ENCODE measurements around the gene OR10A3. TPM values are rescaled to one million over a fixed set of nuclear protein-coding genes. Genes with fewer than 3 reads are reported as not detected.

OR10A3 gene
- total and polyA plus RNA-seq, 2 experiments from 2014 or later, result 0.14 to 0.52 TPM

GRCh38 chr11:7969756-7970646, 28.5 kb upstream of the OR10A3 start:
- H3K79me2 ChIP-seq (replicated peaks; ENCODE audit: insufficient read depth), result peaks cover 17% of the 10 kb centered on the region
- Mint-ChIP-seq H3K27me3 (ENCODE audit: insufficient read depth, low read depth, poor library complexity) (peaks cover 6% of the 10 kb centered on the region), H3K27ac (peak overlapping the region; percentile 87), H3K4me1 (peaks cover 40% of the 10 kb centered on the region), H3K4me3 (peak overlapping the region; percentile 42), H3K36me3 (ENCODE audit: low read depth) (peaks cover 4% of the 10 kb centered on the region; the same call in 1 of the 3 replicates), H3K9me3 (no peaks in the 10 kb centered on the region)
- H3K27ac ChIP-seq (ENCODE audit: low read depth), result peak overlapping the region; percentile 92
- H3K36me3 ChIP-seq (ENCODE audit: insufficient read depth), result no peaks in the 10 kb centered on the region
- peak overlapping the region; percentile 77 for H3K4me2 ChIP-seq
- no peaks in the 10 kb centered on the region for H3K27me3 ChIP-seq (ENCODE audit: insufficient read depth)
- H2AFZ ChIP-seq, result no peak overlapping the region
- DNase-seq (ENCODE audit: low spot score), result peak; percentile 64
- H4K20me1 ChIP-seq (replicated peaks; ENCODE audit: insufficient read depth), result no peaks in the 10 kb centered on the region
- ATAC-seq, result peak; percentile 85
- H3K9me2 ChIP-seq (ENCODE audit: insufficient read depth), result peaks cover 8% of the 10 kb centered on the region
- H3F3A ChIP-seq (replicated peaks; ENCODE audit: low read depth), result 0 out of 2 replicates have a peak, but pooled peaks cover 3% of the 10 kb centered on the region
- TF ChIP-seq, protein P1, sequence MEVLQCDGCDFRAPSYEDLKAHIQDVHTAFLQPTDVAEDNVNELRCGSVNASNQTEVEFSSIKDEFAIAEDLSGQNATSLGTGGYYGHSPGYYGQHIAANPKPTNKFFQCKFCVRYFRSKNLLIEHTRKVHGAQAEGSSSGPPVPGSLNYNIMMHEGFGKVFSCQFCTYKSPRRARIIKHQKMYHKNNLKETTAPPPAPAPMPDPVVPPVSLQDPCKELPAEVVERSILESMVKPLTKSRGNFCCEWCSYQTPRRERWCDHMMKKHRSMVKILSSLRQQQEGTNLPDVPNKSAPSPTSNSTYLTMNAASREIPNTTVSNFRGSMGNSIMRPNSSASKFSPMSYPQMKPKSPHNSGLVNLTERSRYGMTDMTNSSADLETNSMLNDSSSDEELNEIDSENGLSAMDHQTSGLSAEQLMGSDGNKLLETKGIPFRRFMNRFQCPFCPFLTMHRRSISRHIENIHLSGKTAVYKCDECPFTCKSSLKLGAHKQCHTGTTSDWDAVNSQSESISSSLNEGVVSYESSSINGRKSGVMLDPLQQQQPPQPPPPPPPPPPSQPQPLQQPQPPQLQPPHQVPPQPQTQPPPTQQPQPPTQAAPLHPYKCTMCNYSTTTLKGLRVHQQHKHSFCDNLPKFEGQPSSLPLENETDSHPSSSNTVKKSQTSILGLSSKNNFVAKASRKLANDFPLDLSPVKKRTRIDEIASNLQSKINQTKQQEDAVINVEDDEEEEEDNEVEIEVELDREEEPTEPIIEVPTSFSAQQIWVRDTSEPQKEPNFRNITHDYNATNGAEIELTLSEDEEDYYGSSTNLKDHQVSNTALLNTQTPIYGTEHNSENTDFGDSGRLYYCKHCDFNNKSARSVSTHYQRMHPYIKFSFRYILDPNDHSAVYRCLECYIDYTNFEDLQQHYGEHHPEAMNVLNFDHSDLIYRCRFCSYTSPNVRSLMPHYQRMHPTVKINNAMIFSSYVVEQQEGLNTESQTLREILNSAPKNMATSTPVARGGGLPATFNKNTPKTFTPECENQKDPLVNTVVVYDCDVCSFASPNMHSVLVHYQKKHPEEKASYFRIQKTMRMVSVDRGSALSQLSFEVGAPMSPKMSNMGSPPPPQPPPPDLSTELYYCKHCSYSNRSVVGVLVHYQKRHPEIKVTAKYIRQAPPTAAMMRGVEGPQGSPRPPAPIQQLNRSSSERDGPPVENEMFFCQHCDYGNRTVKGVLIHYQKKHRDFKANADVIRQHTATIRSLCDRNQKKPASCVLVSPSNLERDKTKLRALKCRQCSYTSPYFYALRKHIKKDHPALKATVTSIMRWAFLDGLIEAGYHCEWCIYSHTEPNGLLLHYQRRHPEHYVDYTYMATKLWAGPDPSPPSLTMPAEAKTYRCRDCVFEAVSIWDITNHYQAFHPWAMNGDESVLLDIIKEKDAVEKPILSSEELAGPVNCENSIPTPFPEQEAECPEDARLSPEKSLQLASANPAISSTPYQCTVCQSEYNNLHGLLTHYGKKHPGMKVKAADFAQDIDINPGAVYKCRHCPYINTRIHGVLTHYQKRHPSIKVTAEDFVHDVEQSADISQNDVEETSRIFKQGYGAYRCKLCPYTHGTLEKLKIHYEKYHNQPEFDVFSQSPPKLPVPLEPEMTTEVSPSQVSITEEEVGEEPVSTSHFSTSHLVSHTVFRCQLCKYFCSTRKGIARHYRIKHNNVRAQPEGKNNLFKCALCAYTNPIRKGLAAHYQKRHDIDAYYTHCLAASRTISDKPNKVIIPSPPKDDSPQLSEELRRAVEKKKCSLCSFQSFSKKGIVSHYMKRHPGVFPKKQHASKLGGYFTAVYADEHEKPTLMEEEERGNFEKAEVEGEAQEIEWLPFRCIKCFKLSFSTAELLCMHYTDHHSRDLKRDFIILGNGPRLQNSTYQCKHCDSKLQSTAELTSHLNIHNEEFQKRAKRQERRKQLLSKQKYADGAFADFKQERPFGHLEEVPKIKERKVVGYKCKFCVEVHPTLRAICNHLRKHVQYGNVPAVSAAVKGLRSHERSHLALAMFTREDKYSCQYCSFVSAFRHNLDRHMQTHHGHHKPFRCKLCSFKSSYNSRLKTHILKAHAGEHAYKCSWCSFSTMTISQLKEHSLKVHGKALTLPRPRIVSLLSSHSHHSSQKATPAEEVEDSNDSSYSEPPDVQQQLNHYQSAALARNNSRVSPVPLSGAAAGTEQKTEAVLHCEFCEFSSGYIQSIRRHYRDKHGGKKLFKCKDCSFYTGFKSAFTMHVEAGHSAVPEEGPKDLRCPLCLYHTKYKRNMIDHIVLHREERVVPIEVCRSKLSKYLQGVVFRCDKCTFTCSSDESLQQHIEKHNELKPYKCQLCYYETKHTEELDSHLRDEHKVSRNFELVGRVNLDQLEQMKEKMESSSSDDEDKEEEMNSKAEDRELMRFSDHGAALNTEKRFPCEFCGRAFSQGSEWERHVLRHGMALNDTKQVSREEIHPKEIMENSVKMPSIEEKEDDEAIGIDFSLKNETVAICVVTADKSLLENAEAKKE (CRISPR knock-in tag; IDR thresholded peaks at IDR 0.05), result peak; percentile 64
- TF ChIP-seq ZNF331 (CRISPR knock-in tag; IDR thresholded peaks at IDR 0.05; ENCODE audit: low read depth), result no peak
- peak; percentile 25; the same call in 1 of the 2 replicates for TF ChIP-seq CREB1 (CRISPR knock-in tag; IDR thresholded peaks at IDR 0.05; ENCODE audit: low read depth)
- TF ChIP-seq POLR2AphosphoS5 (IDR thresholded peaks at IDR 0.05; ENCODE audit: low read depth), result peak; percentile 73
- 0 out of 2 replicates have a peak, but pooled peaks have one; percentile 67 for TF ChIP-seq ZNF114 (CRISPR knock-in tag; IDR thresholded peaks at IDR 0.05)
- H3K4me3 ChIP-seq, result peak overlapping the region; percentile 47
- peaks cover 37% of the 10 kb centered on the region for H3K4me1 ChIP-seq (ENCODE audit: insufficient read depth)
